OCI-LY3 (cell line): ENCODE measurements around the gene GARIN5A.

Source experiments
- CTCF ChIP-seq: fragments of 200-600, 300-600 bp; sonication (generic); IDR thresholded peaks from 2 replicates; pipeline ENCODE4 v1.5.1; 2014; ENCODE audit warnings: antibody characterized with exemption, low read length, low read depth
- EZH2phosphoT487 ChIP-seq: fragments of 200-600 bp; shearing (Covaris generic); IDR thresholded peaks from 2 replicates; pipeline ENCODE4 v1.6.1; 2018; ENCODE audit warnings: antibody characterized with exemption, mixed run types, low read depth

GRCh38 chr19:50488389-50489194 is 11.9 kb upstream of the GARIN5A start:
- TF ChIP-seq CTCF (no peak), EZH2phosphoT487 (no peak)
